PFSK-1 (cell line): Measurements from ENCODE around the gene RNF5.

Experiments
- REST ChIP-seq, 2 experiments: IDR thresholded peaks; 2 replicates each; pipeline versions ENCODE4 v1.6.1 to v1.8.0; 2011 to 2012; ENCODE audit warnings: low read depth in 2 of 2, low read length in 2 of 2, control low read depth in 1 of 2, inconsistent platforms in 1 of 2, mild to moderate bottlenecking in 1 of 2, moderate library complexity in 1 of 2; ENCODE audit not compliant: insufficient read depth in 1 of 2
- SIN3A ChIP-seq: IDR thresholded peaks from 2 replicates; pipeline ENCODE4 v1.6.1; 2012; ENCODE audit warnings: mild to moderate bottlenecking, low read length, moderate library complexity, borderline replicate concordance; ENCODE audit not compliant: insufficient read depth
- TAF1 ChIP-seq: IDR thresholded peaks from 2 replicates; pipeline ENCODE4 v1.6.1; 2012; ENCODE audit warnings: low read length, control low read depth, borderline replicate concordance; ENCODE audit not compliant: insufficient read depth

- no peak for TF ChIP-seq TAF1
- TF ChIP-seq SIN3A = no peak
- no peak for TF ChIP-seq REST (IDR thresholded peaks at IDR 0.05; ENCODE audit: insufficient read depth in 1 of 2, low read depth in 2 of 2, low read length in 2 of 2)
These were observed 26.1 kb upstream of the RNF5 start, which contains the start of gene PRRT1 for GRCh38 chr6:32151863-32152768.
